NT2/D1 (cell line): ENCODE measurements around the gene PTX4.

Experiments
- YY1 ChIP-seq: IDR thresholded peaks from 2 replicates; pipeline ENCODE4 v1.6.1; 2011; ENCODE audit not compliant: insufficient read length, insufficient read depth
- ZNF274 ChIP-seq: IDR thresholded peaks from 2 replicates; pipeline ENCODE4 v1.6.1; 2011; ENCODE audit warnings: mild to moderate bottlenecking, low read depth, low read length

DNA sequence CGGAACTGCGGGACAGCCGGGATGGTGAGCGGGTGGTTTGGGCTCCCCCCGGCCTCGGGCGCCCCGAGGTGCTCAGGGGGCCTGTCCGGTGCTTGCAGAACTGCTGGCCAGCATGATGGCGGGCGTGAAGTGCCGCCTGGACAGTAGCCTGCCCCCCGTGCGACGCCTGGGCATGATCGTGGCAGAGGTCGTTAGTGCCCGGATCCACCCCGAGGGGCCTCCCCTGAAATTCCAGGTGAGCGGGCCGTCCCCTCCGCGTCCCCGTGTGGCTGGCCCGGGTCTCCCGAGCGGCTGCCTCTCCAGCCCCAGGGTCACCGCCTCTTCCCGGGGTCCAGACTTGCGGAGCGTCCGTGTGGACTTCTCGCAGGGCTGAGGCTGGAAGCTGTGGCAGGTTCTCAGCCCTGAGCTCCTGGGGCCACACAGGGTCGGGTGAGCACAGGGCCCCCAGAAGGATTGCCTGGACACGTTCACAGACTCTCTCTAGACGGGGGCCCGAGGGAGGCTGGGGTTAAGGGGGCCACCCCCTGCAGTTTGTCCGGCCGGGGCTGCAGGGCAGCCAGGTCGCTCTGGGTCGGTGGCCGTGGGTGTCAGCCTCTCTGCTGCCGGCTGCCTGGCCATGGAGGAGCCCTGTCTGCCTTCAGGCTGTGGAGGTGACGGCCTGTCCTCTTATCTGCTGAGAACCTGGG is 11.9 kb upstream of the PTX4 start:
- TF ChIP-seq ZNF274, result no peak
- no peak for TF ChIP-seq YY1
